Measurements from ENCODE around the gene SFT2D3. TPM values are rescaled to one million over a fixed set of nuclear protein-coding genes. Genes with fewer than 3 reads are reported as not detected.

The SFT2D3 gene
- polyA plus RNA-seq, 1 donor from 2014 or later = 6.2 TPM

DNA sequence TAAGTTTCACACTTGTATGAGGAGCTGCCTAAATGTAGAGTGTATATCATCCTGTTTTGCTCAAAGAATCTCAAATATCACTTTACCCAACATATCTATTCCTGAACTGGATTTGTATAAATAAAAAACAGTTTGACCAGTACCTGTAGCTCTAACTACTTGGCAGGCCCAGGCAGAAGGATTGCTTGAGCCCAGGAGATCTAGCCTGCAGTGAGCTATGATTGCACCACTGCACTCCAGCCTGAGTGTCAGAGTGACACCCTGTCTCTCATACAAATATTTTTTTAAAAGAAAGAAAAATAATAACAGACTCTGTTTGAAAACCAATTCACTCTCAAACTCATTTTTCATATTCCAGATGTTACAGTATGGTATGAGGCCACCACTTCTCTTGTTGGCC is 18.2 kb upstream of the SFT2D3 start:
- Histone ChIP-seq H3K27ac (ENCODE audit: low read length) (no peak overlapping the region), H3K4me2 (ENCODE audit: low read length) (no peak overlapping the region), H3K9ac (ENCODE audit: low read length) (no peak overlapping the region), H3K9me3 (ENCODE audit: low read length) (no peaks in the 10 kb centered on the region), H3K27me3 (ENCODE audit: insufficient read depth, low read depth, low read length) (no peaks in the 10 kb centered on the region), H3F3A (ENCODE audit: insufficient read depth, low read length, poor library complexity, severe bottlenecking) (no peaks in the 10 kb centered on the region), H3K9me2 (ENCODE audit: insufficient read depth, low read length) (no peaks in the 10 kb centered on the region), H3K79me2 (replicated peaks; ENCODE audit: insufficient read depth, low read length) (no peaks in the 10 kb centered on the region), H4K20me1 (ENCODE audit: insufficient read depth) (no peaks in the 10 kb centered on the region), H2AFZ (ENCODE audit: low read depth, low read length) (no peak overlapping the region), H3K4me3 (ENCODE audit: low read length) (no peak overlapping the region), H3K36me3 (ENCODE audit: insufficient read depth, low read length) (no peaks in the 10 kb centered on the region)
- TF ChIP-seq TAF1 (IDR thresholded peaks at IDR 0.05; ENCODE audit: low read depth) (no peak), MXI1 (conservative IDR thresholded peaks at IDR 0.05; ENCODE audit: poor library complexity, severe bottlenecking) (no peak), SMC3 (conservative IDR thresholded peaks at IDR 0.05; ENCODE audit: poor library complexity) (no peak), CTCF (IDR thresholded peaks at IDR 0.05; ENCODE audit: poor library complexity, severe bottlenecking) (no peak), EP300 (conservative IDR thresholded peaks at IDR 0.05; ENCODE audit: poor library complexity, severe bottlenecking) (no peak), POLR2AphosphoS5 (IDR thresholded peaks at IDR 0.05) (no peak), EZH2 (IDR thresholded peaks at IDR 0.05; ENCODE audit: borderline replicate concordance, insufficient read depth, low read length, poor library complexity, severe bottlenecking) (no peak), RAD21 (conservative IDR thresholded peaks at IDR 0.05) (no peak)
- TF ChIP-seq, protein P1, sequence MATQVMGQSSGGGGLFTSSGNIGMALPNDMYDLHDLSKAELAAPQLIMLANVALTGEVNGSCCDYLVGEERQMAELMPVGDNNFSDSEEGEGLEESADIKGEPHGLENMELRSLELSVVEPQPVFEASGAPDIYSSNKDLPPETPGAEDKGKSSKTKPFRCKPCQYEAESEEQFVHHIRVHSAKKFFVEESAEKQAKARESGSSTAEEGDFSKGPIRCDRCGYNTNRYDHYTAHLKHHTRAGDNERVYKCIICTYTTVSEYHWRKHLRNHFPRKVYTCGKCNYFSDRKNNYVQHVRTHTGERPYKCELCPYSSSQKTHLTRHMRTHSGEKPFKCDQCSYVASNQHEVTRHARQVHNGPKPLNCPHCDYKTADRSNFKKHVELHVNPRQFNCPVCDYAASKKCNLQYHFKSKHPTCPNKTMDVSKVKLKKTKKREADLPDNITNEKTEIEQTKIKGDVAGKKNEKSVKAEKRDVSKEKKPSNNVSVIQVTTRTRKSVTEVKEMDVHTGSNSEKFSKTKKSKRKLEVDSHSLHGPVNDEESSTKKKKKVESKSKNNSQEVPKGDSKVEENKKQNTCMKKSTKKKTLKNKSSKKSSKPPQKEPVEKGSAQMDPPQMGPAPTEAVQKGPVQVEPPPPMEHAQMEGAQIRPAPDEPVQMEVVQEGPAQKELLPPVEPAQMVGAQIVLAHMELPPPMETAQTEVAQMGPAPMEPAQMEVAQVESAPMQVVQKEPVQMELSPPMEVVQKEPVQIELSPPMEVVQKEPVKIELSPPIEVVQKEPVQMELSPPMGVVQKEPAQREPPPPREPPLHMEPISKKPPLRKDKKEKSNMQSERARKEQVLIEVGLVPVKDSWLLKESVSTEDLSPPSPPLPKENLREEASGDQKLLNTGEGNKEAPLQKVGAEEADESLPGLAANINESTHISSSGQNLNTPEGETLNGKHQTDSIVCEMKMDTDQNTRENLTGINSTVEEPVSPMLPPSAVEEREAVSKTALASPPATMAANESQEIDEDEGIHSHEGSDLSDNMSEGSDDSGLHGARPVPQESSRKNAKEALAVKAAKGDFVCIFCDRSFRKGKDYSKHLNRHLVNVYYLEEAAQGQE (IDR thresholded peaks at IDR 0.05; ENCODE audit: borderline replicate concordance) = no peak

- TF ChIP-seq SMC3 (conservative IDR thresholded peaks at IDR 0.05; ENCODE audit: poor library complexity) (no peak), CTCF (IDR thresholded peaks at IDR 0.05; ENCODE audit: poor library complexity, severe bottlenecking) (no peak), EP300 (conservative IDR thresholded peaks at IDR 0.05; ENCODE audit: poor library complexity, severe bottlenecking) (no peak), POLR2AphosphoS5 (IDR thresholded peaks at IDR 0.05) (no peak), RAD21 (conservative IDR thresholded peaks at IDR 0.05) (no peak), TAF1 (IDR thresholded peaks at IDR 0.05; ENCODE audit: low read depth) (no peak), EZH2 (IDR thresholded peaks at IDR 0.05; ENCODE audit: borderline replicate concordance, insufficient read depth, low read length, poor library complexity, severe bottlenecking) (no peak), MXI1 (conservative IDR thresholded peaks at IDR 0.05; ENCODE audit: poor library complexity, severe bottlenecking) (no peak)
- TF ChIP-seq, protein P1 (IDR thresholded peaks at IDR 0.05; ENCODE audit: borderline replicate concordance) = no peak
- no peak overlapping the region for H3K4me2 ChIP-seq (ENCODE audit: low read length)
- no peak overlapping the region for H3K27ac ChIP-seq (ENCODE audit: low read length)
- no peaks in the 10 kb centered on the region for H3K79me2 ChIP-seq (replicated peaks; ENCODE audit: insufficient read depth, low read length)
- H3K36me3 ChIP-seq (ENCODE audit: insufficient read depth, low read length) = no peaks in the 10 kb centered on the region
- H3K9ac ChIP-seq (ENCODE audit: low read length) = no peak overlapping the region
- no peaks in the 10 kb centered on the region for H3K9me2 ChIP-seq (ENCODE audit: insufficient read depth, low read length)
- H4K20me1 ChIP-seq (ENCODE audit: insufficient read depth) = no peaks in the 10 kb centered on the region
- H3K27me3 ChIP-seq (ENCODE audit: insufficient read depth, low read depth, low read length) = no peaks in the 10 kb centered on the region
- no peak overlapping the region for H3K4me3 ChIP-seq (ENCODE audit: low read length)
- no peaks in the 10 kb centered on the region for H3F3A ChIP-seq (ENCODE audit: insufficient read depth, low read length, poor library complexity, severe bottlenecking)
- H2AFZ ChIP-seq (ENCODE audit: low read depth, low read length) = no peak overlapping the region
- no peaks in the 10 kb centered on the region for H3K9me3 ChIP-seq (ENCODE audit: low read length)
These were observed 17.5 kb upstream of the SFT2D3 start for GRCh38 chr2:127683757-127684156.
